Right cardiac atrium (tissue), 5 donors: Measurements from ENCODE around the gene ELOVL6. TPM values are rescaled to one million over a fixed set of nuclear protein-coding genes. Genes with fewer than 3 reads are reported as not detected.
"Not testable (repeated sequence)": the region's sequence is repeated elsewhere in the genome, so short reads cannot be mapped to it uniquely, and the experiment has no call there.

ENCODE experiments used
- ATAC-seq, 2 donors: fragments of 200-7000 bp; cut with Tn5 transposase; one replicate each; pipeline versions ENCODE4 v1.8.0 to v1.9.1; 2020; ENCODE audit warnings: moderate library complexity in 2 of 2, mild to moderate bottlenecking in 1 of 2
- DNase-seq, 3 donors: peaks; one replicate each; pipeline ENCODE4 v3.0.0-alpha.2; 2020
- H3K27ac ChIP-seq: one replicate; pipeline ENCODE4 v1.5.1; 2013; ENCODE audit warnings: mild to moderate bottlenecking, low read length, control low read depth, moderate library complexity
- H3K27me3 ChIP-seq: one replicate; pipeline ENCODE4 v1.6.1; 2013; ENCODE audit not compliant: control insufficient read depth, insufficient read depth
- H3K4me1 ChIP-seq: one replicate; pipeline ENCODE4 v1.6.1; 2013; ENCODE audit warnings: low read length; ENCODE audit not compliant: control insufficient read depth, insufficient read depth
- H3K4me3 ChIP-seq: one replicate; pipeline ENCODE4 v1.5.1; 2013; ENCODE audit warnings: low read length, control low read depth
- H3K9me3 ChIP-seq: one replicate; pipeline ENCODE4 v1.6.1; 2013; ENCODE audit warnings: low read length; ENCODE audit not compliant: control insufficient read depth
- WGBS: extraction: QIAGEN DNeasy Blood & Tissue Kit; methylation state at CpG from one replicate; pipeline ENCODE4 v1.1.7; 2013; 5-methylcytosine and 5-hydroxymethylcytosine counted together
- intact Hi-C, 4 donors: fragments of 100-400 bp; cut with DNase I; formaldehyde crosslinking; loops; one replicate each; pipeline versions ENCODE4 v1.11.0 to v1.14.0; 2022 to 2023
- long read RNA-seq, 4 donors: library from polyadenylated mRNA; unstranded; transcript quantifications; one replicate each; pipeline ENCODE4 v2.0.0, GENCODE V29; 2020 to 2021
- polyA plus RNA-seq: library from polyadenylated mRNA; stranded (reverse); fragments of 200-250 nt; gene quantifications from one replicate; pipeline ENCODE4 v1.2.3, GENCODE V29; 2013
- total RNA-seq, 4 donors: library from RNA; stranded (reverse); fragmentation: NEBNext Ultra II Directional; extraction: Animal tissue kit (Norgen Biotek cat#: 25700); gene quantifications; one replicate each; pipeline ENCODE4 v1.2.1, GENCODE V29; 2021
- donor health status: healthy with polysubstance abuse.
- donor health status: DM: no; HTN: yes; CAD: no.
- donor health status: DM: no; HTN: no; CAD: no.
- donor health status: DM: no; HTN: yes; CAD: no; lungs with severe emphysema.
- donor health status: DM: yes; HTN: yes; CAD: no.

Gene ELOVL6
- total RNA-seq (1 to 10 TPM; 1.9 to 5.4 (median 3.1) TPM), polyA plus RNA-seq (8.1 TPM)
- long read RNA-seq, donor 1, partial matches to known transcripts = 0 of 4 reads
- long read RNA-seq, donor 1, other reads (novel, unspliced or antisense) = 1 of 4 reads
- long read RNA-seq, donor 2 = 0 reads
- long read RNA-seq, donor 3, transcript ELOVL6-201 (4 exons, 3,090 nt) = major isoform, 6 of 12 reads
- long read RNA-seq, donor 3, partial matches to known transcripts = 0 of 12 reads
- long read RNA-seq, donor 3, other reads (novel, unspliced or antisense) = 6 of 12 reads
- long read RNA-seq, donor 4 = 0 reads

DNA sequence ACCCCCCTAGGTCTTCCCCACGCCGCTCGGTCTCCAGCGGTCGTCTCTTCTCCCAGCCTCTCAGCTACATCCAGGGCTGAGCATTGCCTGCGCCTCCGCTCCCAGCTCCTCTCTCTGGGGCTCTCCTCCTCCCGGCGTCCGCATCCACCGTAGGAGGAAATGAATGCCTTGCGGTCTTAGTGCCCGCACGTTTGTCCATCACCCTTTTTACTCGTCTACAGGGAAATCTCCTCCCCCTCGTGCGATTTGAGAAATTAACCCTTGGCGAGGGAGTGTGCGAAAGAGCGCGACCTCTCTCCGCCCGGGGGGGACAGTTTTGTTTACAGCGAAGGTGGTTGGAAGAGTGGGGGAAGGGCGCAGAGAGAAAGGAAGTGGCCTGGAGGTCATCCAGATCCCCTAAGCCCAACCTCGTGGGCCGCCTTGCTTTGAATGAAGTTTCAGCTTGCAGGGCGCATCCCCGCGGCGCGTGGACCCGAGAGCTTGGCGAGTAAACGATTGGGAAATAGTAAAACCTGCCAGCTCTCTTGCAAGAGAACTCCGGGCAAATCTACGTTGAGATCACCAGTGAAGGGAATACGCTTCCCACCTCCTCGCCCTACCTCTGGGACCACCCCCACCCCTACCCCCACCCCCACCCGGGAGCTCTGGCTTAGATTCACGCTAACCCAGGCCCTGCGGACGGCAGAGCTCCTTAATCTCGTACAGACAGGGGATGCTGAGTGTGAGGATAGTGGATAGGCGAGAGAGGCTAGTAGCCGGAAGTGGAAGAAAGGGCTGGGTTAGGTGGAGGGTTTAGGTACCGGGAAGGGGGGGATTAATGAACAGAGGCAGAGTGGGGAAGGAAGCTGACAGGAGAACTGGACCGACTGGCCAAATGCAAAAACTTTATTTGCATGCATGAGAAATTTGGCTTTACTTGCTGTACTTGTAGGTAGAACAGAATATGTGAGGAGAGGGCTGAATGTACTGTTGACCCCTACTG is at the start of gene ELOVL6:
Gene ELOVL6, minus strand, starts transcription at position 181 of the 982 bp plus-strand sequence. CDS start 280 bp downstream, outside the sequence.
- no peaks in the 10 kb centered on the region for H3K9me3 ChIP-seq
- no peaks in the 10 kb centered on the region for H3K4me1 ChIP-seq
- WGBS = under 1% methylated on average over 48 of the region's 48 CpGs
- ATAC-seq = peak; percentile 62 to 69
- peak; percentile 60 to 83 (median 76) for DNase-seq
- H3K4me3 ChIP-seq = peak within 1 kb of the TSS; percentile 90
- H3K27me3 ChIP-seq = no peaks in the 10 kb centered on the region
- no peak within 1 kb of the TSS for H3K27ac ChIP-seq
- intact Hi-C loops = no loop called here

- ATAC-seq (no peak), DNase-seq (no peak)
- no peaks in the 10 kb centered on the region for H3K4me1 ChIP-seq
- H3K4me3 ChIP-seq = no peak overlapping the region
- no peaks in the 10 kb centered on the region for H3K9me3 ChIP-seq
- 58% methylated on average over 4 of the region's 4 CpGs for WGBS
- intact Hi-C loops = no loop called here
- H3K27me3 ChIP-seq = no peaks in the 10 kb centered on the region
- no peak overlapping the region for H3K27ac ChIP-seq
These were observed 49.7 kb upstream of the ELOVL6 start for GRCh38 chr4:110248100-110248499.

- 79% methylated on average over 3 of the region's 3 CpGs for WGBS
- H3K27me3 ChIP-seq = no peaks in the 10 kb centered on the region
- no peak overlapping the region for H3K4me3 ChIP-seq
- no peak for ATAC-seq
- no peaks in the 10 kb centered on the region for H3K9me3 ChIP-seq
- DNase-seq = no peak
- intact Hi-C loops = no loop called here
- no peaks in the 10 kb centered on the region for H3K4me1 ChIP-seq
- H3K27ac ChIP-seq = no peak overlapping the region
These were observed 49.2 kb upstream of the ELOVL6 start for GRCh38 chr4:110247591-110247990.

- no peak overlapping the region for H3K27ac ChIP-seq
- no peaks in the 10 kb centered on the region for H3K9me3 ChIP-seq
- DNase-seq (no peak), ATAC-seq (no peak)
- no peaks in the 10 kb centered on the region for H3K27me3 ChIP-seq
- no peaks in the 10 kb centered on the region for H3K4me1 ChIP-seq
- WGBS = 59% methylated on average over 5 of the region's 5 CpGs
- no peak overlapping the region for H3K4me3 ChIP-seq
- intact Hi-C loops = no loop called here
These were observed 47.2 kb upstream of the ELOVL6 start for GRCh38 chr4:110245577-110245976.

GRCh38 chr4:110236324-110236723 is 37.9 kb upstream of the ELOVL6 start:
- Histone ChIP-seq H3K27ac (no peak overlapping the region), H3K9me3 (no peaks in the 10 kb centered on the region), H3K4me1 (no peaks in the 10 kb centered on the region), H3K4me3 (no peak overlapping the region), H3K27me3 (no peaks in the 10 kb centered on the region)
- no peak for ATAC-seq
- DNase-seq = no peak
- intact Hi-C loops = no loop called here
- WGBS = 85% methylated on average over 1 of the region's 1 CpG

DNA sequence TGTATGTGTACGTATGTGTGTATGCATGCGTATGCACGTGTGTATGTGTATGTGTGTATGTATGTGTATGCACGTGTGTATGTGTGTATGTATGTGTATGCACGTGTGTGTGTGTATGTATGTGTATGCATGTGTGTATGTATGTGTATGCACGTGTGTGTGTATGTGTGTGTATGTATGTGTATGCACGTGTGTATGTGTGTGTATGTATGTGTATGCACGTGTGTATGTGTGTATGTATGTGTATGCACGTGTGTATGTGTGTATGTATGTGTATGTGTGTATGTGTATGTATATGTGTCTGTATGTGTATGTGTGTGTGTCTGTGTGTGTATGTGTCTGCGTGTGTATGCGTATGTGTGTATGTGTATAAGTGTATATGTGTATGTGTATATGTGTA is 35.2 kb upstream of the ELOVL6 start:
- ATAC-seq, H3K9me3 ChIP-seq, H3K4me1 ChIP-seq, H3K4me3 ChIP-seq, H3K27ac ChIP-seq, intact Hi-C loops, DNase-seq, H3K27me3 ChIP-seq: not testable (repeated sequence)
- WGBS = 70% methylated on average over 11 of the region's 11 CpGs

GRCh38 chr4:110231869-110232268 is 33.5 kb upstream of the ELOVL6 start:
- WGBS = 92% methylated on average over 4 of the region's 4 CpGs
- Histone ChIP-seq H3K27ac (no peak overlapping the region), H3K27me3 (no peaks in the 10 kb centered on the region), H3K4me1 (no peaks in the 10 kb centered on the region), H3K4me3 (no peak overlapping the region), H3K9me3 (no peaks in the 10 kb centered on the region)
- DNase-seq = no peak
- ATAC-seq = no peak
- intact Hi-C loops = no loop called here

GRCh38 chr4:110229266-110229665 is 30.9 kb upstream of the ELOVL6 start:
- Histone ChIP-seq H3K9me3 (no peaks in the 10 kb centered on the region), H3K27ac (no peak overlapping the region), H3K4me1 (no peaks in the 10 kb centered on the region), H3K27me3 (no peaks in the 10 kb centered on the region), H3K4me3 (no peak overlapping the region)
- DNase-seq (no peak), ATAC-seq (no peak)
- intact Hi-C loops = no loop called here
- 89% methylated on average over 2 of the region's 2 CpGs for WGBS

GRCh38 chr4:110224812-110225211 is 26.4 kb upstream of the ELOVL6 start:
- intact Hi-C loops = no loop called here
- Histone ChIP-seq H3K27ac (no peak overlapping the region), H3K4me1 (no peaks in the 10 kb centered on the region), H3K27me3 (no peaks in the 10 kb centered on the region), H3K4me3 (no peak overlapping the region), H3K9me3 (no peaks in the 10 kb centered on the region)
- 20% methylated on average over 4 of the region's 4 CpGs for WGBS
- no peak for ATAC-seq
- DNase-seq = no peak

DNA sequence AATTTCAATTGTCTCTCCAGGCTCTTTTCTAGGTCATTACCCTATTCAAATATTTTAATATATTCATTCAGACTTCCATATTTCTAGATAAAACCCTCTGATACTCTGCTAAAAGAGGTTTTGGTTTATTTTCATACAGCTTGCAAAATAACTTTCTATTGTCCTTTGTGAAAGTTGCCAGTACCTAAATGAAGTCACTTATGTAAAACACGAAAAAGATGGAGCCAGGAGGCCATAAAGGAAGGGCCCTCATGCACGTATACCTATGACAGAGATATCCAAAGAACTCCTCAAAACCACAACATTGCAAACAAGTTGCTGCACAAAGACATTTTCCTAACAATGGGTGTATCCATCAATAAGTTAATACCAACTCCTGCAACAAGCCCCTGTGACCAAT is 25.7 kb upstream of the ELOVL6 start:
- no peak for DNase-seq
- intact Hi-C loops = no loop called here
- H3K4me3 ChIP-seq = no peak overlapping the region
- 88% methylated on average over 2 of the region's 2 CpGs for WGBS
- H3K9me3 ChIP-seq = no peaks in the 10 kb centered on the region
- no peaks in the 10 kb centered on the region for H3K27me3 ChIP-seq
- no peak overlapping the region for H3K27ac ChIP-seq
- no peak for ATAC-seq
- H3K4me1 ChIP-seq = no peaks in the 10 kb centered on the region

- H3K9me3 ChIP-seq, H3K4me1 ChIP-seq, H3K4me3 ChIP-seq, DNase-seq, H3K27ac ChIP-seq, ATAC-seq, H3K27me3 ChIP-seq: not testable (repeated sequence)
- intact Hi-C loops = loop anchor here in 1 of 4 donors (10.0 kb wide), 1 partner anchor 174 kb away; no protein-coding TSS in a partner anchor
- 97% methylated on average over 1 of the region's 1 CpG for WGBS
These were observed 20.5 kb upstream of the ELOVL6 start for GRCh38 chr4:110218935-110219334.
